Endodermal cell (in vitro differentiated cells): Measurements from ENCODE around the gene SEC24D. TPM values are rescaled to one million over a fixed set of nuclear protein-coding genes. Genes with fewer than 3 reads are reported as not detected.

Experiments
- DNase-seq: peaks from one replicate; pipeline ENCODE4 v3.0.0-alpha.2; 2017
- H3K27ac ChIP-seq: 2 replicates; pipeline ENCODE4 v1.5.1; 2013; ENCODE audit warnings: mild to moderate bottlenecking, low read depth, low read length, moderate library complexity
- H3K27me3 ChIP-seq: 2 replicates; pipeline ENCODE4 v1.6.1; 2013; ENCODE audit warnings: mild to moderate bottlenecking, low read length, moderate library complexity; ENCODE audit not compliant: insufficient read depth, control insufficient read depth, poor library complexity, severe bottlenecking
- H3K36me3 ChIP-seq: 2 replicates; pipeline ENCODE4 v1.7.0; 2013; ENCODE audit warnings: mild to moderate bottlenecking, low read length, moderate library complexity; ENCODE audit not compliant: control insufficient read depth, insufficient read depth
- H3K4me1 ChIP-seq: one replicate; pipeline ENCODE4 v1.7.0; 2013; ENCODE audit warnings: low read length; ENCODE audit not compliant: control insufficient read depth, insufficient read depth
- H3K4me3 ChIP-seq: 2 replicates; pipeline ENCODE4 v1.5.1; 2013; ENCODE audit warnings: mild to moderate bottlenecking, low read length, moderate library complexity
- H3K9ac ChIP-seq: 2 replicates; pipeline ENCODE4 v1.6.1; 2013; ENCODE audit warnings: mild to moderate bottlenecking, low read length, moderate library complexity; ENCODE audit not compliant: poor library complexity, severe bottlenecking; ENCODE audit errors: extremely low read depth
- H3K9me3 ChIP-seq: 2 replicates; pipeline ENCODE4 v1.6.1; 2013; ENCODE audit warnings: mild to moderate bottlenecking, low read length, moderate library complexity; ENCODE audit not compliant: control insufficient read depth
- H3K27ac Mint-ChIP-seq: 2 replicates; pipeline ENCODE4 v1.8.0; 2020; ENCODE audit warnings: mixed read lengths
- H3K27me3 Mint-ChIP-seq: 2 replicates; pipeline ENCODE4 v1.8.0; 2021; ENCODE audit warnings: mild to moderate bottlenecking, mixed read lengths; ENCODE audit not compliant: insufficient read depth
- H3K36me3 Mint-ChIP-seq: 2 replicates; pipeline ENCODE4 v1.8.0; 2020; ENCODE audit warnings: low read depth, mixed read lengths
- H3K4me1 Mint-ChIP-seq: 2 replicates; pipeline ENCODE4 v1.8.0; 2020; ENCODE audit warnings: mixed read lengths
- H3K4me3 Mint-ChIP-seq: 2 replicates; pipeline ENCODE4 v1.8.0; 2020; ENCODE audit warnings: mild to moderate bottlenecking, moderate library complexity, mixed read lengths
- H3K9me3 Mint-ChIP-seq: 2 replicates; pipeline ENCODE4 v1.8.0; 2020; ENCODE audit warnings: mild to moderate bottlenecking, mixed read lengths
- CTCF ChIP-seq: fragments of 200-600 bp; sonication (generic); conservative IDR thresholded peaks from 2 replicates; pipeline ENCODE4 v1.5.0; 2021; ENCODE audit warnings: antibody characterized with exemption, mild to moderate bottlenecking
- WGBS, 2 experiments: methylation state at CpG; one replicate each; pipeline versions ENCODE4 v1.1.5 to v1.1.7; 2013; ENCODE audit warnings: missing lambda C conversion rate in 2 of 2, mixed read lengths in 1 of 2; ENCODE audit not compliant: insufficient coverage in 1 of 2, insufficient read length in 1 of 2; 5-methylcytosine and 5-hydroxymethylcytosine counted together
- total RNA-seq, 2 donors: library from RNA; stranded (reverse); fragmentation: NEBNext Ultra II Directional in 1 of 2; extraction: Animal tissue kit (Norgen Biotek cat#: 25700) in 1 of 2; gene quantifications; 2 replicates in 1 of 2; 3 replicates in 1 of 2; pipeline ENCODE4 v1.2.1, GENCODE V29; 2021

The SEC24D gene
- total RNA-seq, 2 donors from 2014 or later = 40.4 to 42.8 TPM

- H3K4me1 Mint-ChIP-seq = peaks cover 13% of the 10 kb centered on the region
- H3K27ac ChIP-seq = no peak overlapping the region
- DNase-seq = no peak
- 83 to 97% methylated on average over 1 to 2 of the region's 2 CpGs for WGBS, 2 experiments
- no peaks in the 10 kb centered on the region for H3K9me3 ChIP-seq
- no peak for TF ChIP-seq CTCF
- H3K9ac ChIP-seq = no peak overlapping the region
- peaks cover 47% of the 10 kb centered on the region for H3K36me3 ChIP-seq
- H3K4me1 ChIP-seq = no peaks in the 10 kb centered on the region
- no peak overlapping the region for H3K4me3 Mint-ChIP-seq
- H3K27me3 Mint-ChIP-seq = no peaks in the 10 kb centered on the region
- no peak overlapping the region for H3K27ac Mint-ChIP-seq
- H3K4me3 ChIP-seq = no peak overlapping the region
- H3K9me3 Mint-ChIP-seq = no peaks in the 10 kb centered on the region
- peaks cover 1% of the 10 kb centered on the region for H3K36me3 Mint-ChIP-seq
- no peaks in the 10 kb centered on the region for H3K27me3 ChIP-seq
Measured at GRCh38 chr4:118757761-118758251, 78.1 kb downstream of the SEC24D start.

GRCh38 chr4:118756958-118757357 is 79.0 kb downstream of the SEC24D start:
- H3K4me1 Mint-ChIP-seq = peaks cover 13% of the 10 kb centered on the region
- 96 to 100% methylated on average over 1 of the region's 1 CpG for WGBS, 2 experiments
- no peak for DNase-seq
- Histone ChIP-seq H3K27me3 (no peaks in the 10 kb centered on the region), H3K9ac (no peak overlapping the region), H3K4me3 (no peak overlapping the region), H3K36me3 (peaks cover 48% of the 10 kb centered on the region), H3K9me3 (no peaks in the 10 kb centered on the region), H3K27ac (no peak overlapping the region), H3K4me1 (no peaks in the 10 kb centered on the region)
- H3K27ac Mint-ChIP-seq = no peak overlapping the region
- H3K27me3 Mint-ChIP-seq = no peaks in the 10 kb centered on the region
- H3K4me3 Mint-ChIP-seq = no peak overlapping the region
- H3K36me3 Mint-ChIP-seq = peaks cover 8% of the 10 kb centered on the region
- no peak for TF ChIP-seq CTCF
- no peaks in the 10 kb centered on the region for H3K9me3 Mint-ChIP-seq

GRCh38 chr4:118756429-118756828 is 79.5 kb downstream of the SEC24D start:
- no peak for TF ChIP-seq CTCF
- 70 to 90% methylated on average over 1 to 3 of the region's 3 CpGs for WGBS, 2 experiments
- Histone ChIP-seq H3K27ac (no peak overlapping the region), H3K4me3 (no peak overlapping the region), H3K36me3 (peaks cover 48% of the 10 kb centered on the region), H3K4me1 (no peaks in the 10 kb centered on the region), H3K9ac (no peak overlapping the region), H3K9me3 (no peaks in the 10 kb centered on the region), H3K27me3 (no peaks in the 10 kb centered on the region)
- peaks cover 13% of the 10 kb centered on the region for H3K36me3 Mint-ChIP-seq
- no peak overlapping the region for H3K4me3 Mint-ChIP-seq
- H3K27me3 Mint-ChIP-seq = no peaks in the 10 kb centered on the region
- DNase-seq = no peak
- H3K9me3 Mint-ChIP-seq = no peaks in the 10 kb centered on the region
- H3K4me1 Mint-ChIP-seq = peaks cover 13% of the 10 kb centered on the region
- H3K27ac Mint-ChIP-seq = peak overlapping the region; percentile 33
